HCT116 (cell line): Measurements from ENCODE around the gene FBXO8.

ENCODE experiments used
- ATF3 ChIP-seq: IDR thresholded peaks from 2 replicates; pipeline ENCODE4 v1.6.1; 2012
- CBX3 ChIP-seq: IDR thresholded peaks from 2 replicates; pipeline ENCODE4 v1.6.1; 2012; ENCODE audit warnings: low read depth
- CEBPB ChIP-seq: IDR thresholded peaks from 2 replicates; pipeline ENCODE4 v1.6.1; 2012; ENCODE audit warnings: low read depth
- EZH2 ChIP-seq: fragments of 200-600 bp; sonication (generic); IDR thresholded peaks from 2 replicates; pipeline ENCODE4 v1.6.1; 2017; ENCODE audit warnings: antibody characterized with exemption, mixed run types
- POLR2A ChIP-seq: IDR thresholded peaks from 2 replicates; pipeline ENCODE4 v1.7.0; 2011; ENCODE audit warnings: borderline replicate concordance; ENCODE audit not compliant: insufficient read depth, insufficient read length; ENCODE audit errors: extremely low read depth
- POLR2AphosphoS5 ChIP-seq: IDR thresholded peaks from 2 replicates; pipeline ENCODE4 v1.6.1; 2011; ENCODE audit warnings: mild to moderate bottlenecking, low read depth, low read length, moderate library complexity
- RAD21 ChIP-seq: IDR thresholded peaks from 2 replicates; pipeline ENCODE4 v1.6.1; 2012; ENCODE audit warnings: low read depth, mild to moderate bottlenecking
- REST ChIP-seq: IDR thresholded peaks from 2 replicates; pipeline ENCODE4 v1.6.1; 2012; ENCODE audit warnings: low read depth
- SRF ChIP-seq: IDR thresholded peaks from 2 replicates; pipeline ENCODE4 v1.6.1; 2012; ENCODE audit warnings: low read depth
- TCF7L2 ChIP-seq: IDR thresholded peaks from 2 replicates; pipeline ENCODE4 v1.7.0; 2011; ENCODE audit warnings: borderline replicate concordance, inconsistent platforms; ENCODE audit not compliant: insufficient read depth, insufficient read length; ENCODE audit errors: extremely low read depth
- YY1 ChIP-seq: IDR thresholded peaks from 2 replicates; pipeline ENCODE4 v1.6.1; 2011; ENCODE audit warnings: low read length, low read depth, moderate library complexity, mild to moderate bottlenecking; ENCODE audit not compliant: insufficient replicate concordance; ENCODE audit errors: extremely low read depth
- ZBTB33 ChIP-seq: IDR thresholded peaks from 2 replicates; pipeline ENCODE4 v1.6.1; 2011; ENCODE audit warnings: mild to moderate bottlenecking, low read length, moderate library complexity; ENCODE audit not compliant: insufficient replicate concordance; ENCODE audit errors: extremely low read depth
- TF ChIP-seq, protein P1 (sequence below), 3 experiments: fragments of 200-600 bp in 1 of 3; sonication (generic) in 1 of 3; IDR thresholded peaks in 2 of 3; conservative IDR thresholded peaks in 1 of 3; 2 replicates each; pipeline ENCODE4 v1.5.1; 2012 to 2017; ENCODE audit warnings: low read depth in 2 of 3, low read length in 2 of 3, antibody characterized with exemption in 1 of 3, borderline replicate concordance in 1 of 3, control low read depth in 1 of 3, mild to moderate bottlenecking in 1 of 3, mixed read lengths in 1 of 3, mixed run types in 1 of 3, moderate library complexity in 1 of 3; ENCODE audit not compliant: insufficient read depth in 1 of 3
- TF ChIP-seq, protein P2 (sequence below): IDR thresholded peaks from 2 replicates; pipeline ENCODE4 v1.6.1; 2012

- TF ChIP-seq CEBPB (no peak), YY1 (no peak), POLR2AphosphoS5 (no peak), TCF7L2 (no peak), ZBTB33 (no peak), POLR2A (no peak), CBX3 (no peak), RAD21 (no peak), ATF3 (no peak), REST (no peak), SRF (no peak), EZH2 (no peak)
- TF ChIP-seq, protein P1, sequence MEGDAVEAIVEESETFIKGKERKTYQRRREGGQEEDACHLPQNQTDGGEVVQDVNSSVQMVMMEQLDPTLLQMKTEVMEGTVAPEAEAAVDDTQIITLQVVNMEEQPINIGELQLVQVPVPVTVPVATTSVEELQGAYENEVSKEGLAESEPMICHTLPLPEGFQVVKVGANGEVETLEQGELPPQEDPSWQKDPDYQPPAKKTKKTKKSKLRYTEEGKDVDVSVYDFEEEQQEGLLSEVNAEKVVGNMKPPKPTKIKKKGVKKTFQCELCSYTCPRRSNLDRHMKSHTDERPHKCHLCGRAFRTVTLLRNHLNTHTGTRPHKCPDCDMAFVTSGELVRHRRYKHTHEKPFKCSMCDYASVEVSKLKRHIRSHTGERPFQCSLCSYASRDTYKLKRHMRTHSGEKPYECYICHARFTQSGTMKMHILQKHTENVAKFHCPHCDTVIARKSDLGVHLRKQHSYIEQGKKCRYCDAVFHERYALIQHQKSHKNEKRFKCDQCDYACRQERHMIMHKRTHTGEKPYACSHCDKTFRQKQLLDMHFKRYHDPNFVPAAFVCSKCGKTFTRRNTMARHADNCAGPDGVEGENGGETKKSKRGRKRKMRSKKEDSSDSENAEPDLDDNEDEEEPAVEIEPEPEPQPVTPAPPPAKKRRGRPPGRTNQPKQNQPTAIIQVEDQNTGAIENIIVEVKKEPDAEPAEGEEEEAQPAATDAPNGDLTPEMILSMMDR (IDR thresholded peaks at IDR 0.05 in 2 of 3, conservative IDR thresholded peaks at IDR 0.05 in 1 of 3; ENCODE audit: borderline replicate concordance in 1 of 3, insufficient read depth in 1 of 3, low read depth in 2 of 3, low read length in 2 of 3): no peak
- TF ChIP-seq, protein P2, sequence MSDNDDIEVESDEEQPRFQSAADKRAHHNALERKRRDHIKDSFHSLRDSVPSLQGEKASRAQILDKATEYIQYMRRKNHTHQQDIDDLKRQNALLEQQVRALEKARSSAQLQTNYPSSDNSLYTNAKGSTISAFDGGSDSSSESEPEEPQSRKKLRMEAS: no peak
These were observed 34.1 kb upstream of the FBXO8 start for GRCh38 chr4:174317531-174317930.
